ENCODE data around the gene ZNF77.

DNA sequence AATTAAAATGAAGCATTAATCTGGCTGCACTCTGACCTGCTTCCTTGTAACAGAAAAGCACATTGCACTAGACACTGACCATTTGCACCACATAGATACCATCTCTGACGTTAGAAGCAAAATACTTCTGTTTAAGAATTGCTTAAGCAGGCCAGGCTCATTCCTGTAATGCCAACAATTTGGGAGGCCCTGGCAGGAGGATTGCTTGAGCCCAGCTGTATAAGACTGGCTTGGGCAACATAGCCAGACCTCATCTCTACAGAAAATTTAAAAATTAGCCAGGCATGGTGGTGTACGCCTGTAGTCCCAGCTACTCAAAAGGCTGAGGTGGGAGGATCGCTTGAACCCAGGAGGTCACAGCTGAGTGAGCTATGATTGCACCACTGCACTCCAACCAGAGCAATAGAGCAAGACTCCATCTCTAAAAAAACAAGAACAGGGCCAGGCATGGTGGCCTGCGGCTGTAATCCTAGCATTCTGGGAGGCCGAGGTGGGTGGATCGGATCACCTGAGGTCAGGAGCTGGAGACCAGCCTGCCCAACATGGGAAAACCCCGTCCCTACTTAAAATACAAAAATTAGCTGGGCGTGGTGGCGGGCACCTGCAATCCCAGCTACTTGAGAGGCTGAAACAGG lies 25.5 kb upstream of the ZNF77 start:
- TF ChIP-seq EZH2 (IDR thresholded peaks at IDR 0.05; ENCODE audit: borderline replicate concordance, insufficient read depth, low read depth, low read length, poor library complexity, severe bottlenecking), result no peak
- TF ChIP-seq, protein P1, sequence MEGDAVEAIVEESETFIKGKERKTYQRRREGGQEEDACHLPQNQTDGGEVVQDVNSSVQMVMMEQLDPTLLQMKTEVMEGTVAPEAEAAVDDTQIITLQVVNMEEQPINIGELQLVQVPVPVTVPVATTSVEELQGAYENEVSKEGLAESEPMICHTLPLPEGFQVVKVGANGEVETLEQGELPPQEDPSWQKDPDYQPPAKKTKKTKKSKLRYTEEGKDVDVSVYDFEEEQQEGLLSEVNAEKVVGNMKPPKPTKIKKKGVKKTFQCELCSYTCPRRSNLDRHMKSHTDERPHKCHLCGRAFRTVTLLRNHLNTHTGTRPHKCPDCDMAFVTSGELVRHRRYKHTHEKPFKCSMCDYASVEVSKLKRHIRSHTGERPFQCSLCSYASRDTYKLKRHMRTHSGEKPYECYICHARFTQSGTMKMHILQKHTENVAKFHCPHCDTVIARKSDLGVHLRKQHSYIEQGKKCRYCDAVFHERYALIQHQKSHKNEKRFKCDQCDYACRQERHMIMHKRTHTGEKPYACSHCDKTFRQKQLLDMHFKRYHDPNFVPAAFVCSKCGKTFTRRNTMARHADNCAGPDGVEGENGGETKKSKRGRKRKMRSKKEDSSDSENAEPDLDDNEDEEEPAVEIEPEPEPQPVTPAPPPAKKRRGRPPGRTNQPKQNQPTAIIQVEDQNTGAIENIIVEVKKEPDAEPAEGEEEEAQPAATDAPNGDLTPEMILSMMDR (IDR thresholded peaks at IDR 0.05), result no peak

All from B cell (primary cell).